ENCODE data around the gene COL20A1. TPM values are rescaled to one million over a fixed set of nuclear protein-coding genes. Genes with fewer than 3 reads are reported as not detected.

COL20A1 gene
- total RNA-seq, 1 experiment from 2014 or later: 3.1 TPM

DNA sequence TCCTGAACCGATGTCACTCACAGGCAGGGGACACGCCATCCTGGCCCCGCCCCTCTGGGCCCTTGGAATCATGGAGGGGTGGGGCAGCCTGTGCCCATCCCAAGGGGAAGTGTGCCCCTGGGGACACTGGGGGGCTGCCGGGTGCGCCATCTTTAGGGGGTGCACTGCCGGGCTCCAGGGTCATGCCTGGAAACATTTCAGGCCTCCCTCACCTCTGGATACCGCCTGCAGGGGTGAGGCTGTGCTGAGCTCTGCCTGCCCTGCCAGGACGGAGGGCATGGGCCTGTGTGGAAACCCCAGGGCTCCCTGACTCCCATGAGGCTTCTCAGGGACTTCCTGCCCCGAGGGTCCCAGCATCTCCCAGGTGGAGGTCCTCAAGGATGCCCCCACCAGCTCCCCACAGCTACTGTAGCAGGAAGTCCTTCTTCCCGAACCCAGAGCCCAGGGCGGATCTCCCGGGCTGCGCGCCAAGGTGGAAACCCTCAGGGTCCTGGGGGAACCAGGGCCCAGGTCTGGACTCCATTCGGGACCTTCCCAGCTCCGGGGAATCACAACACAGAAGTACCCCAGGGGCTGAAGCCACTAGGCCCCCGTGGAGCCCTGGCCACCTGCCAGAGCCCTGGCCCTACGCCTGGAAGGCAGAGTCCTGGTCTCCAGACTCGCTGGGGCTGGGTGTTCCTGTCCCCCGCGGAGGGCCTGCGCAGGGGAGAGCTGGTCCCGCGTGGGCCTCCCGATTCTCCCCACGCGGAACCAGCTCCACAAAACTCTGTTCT, 52.5 kb downstream of the COL20A1 start:
- Histone ChIP-seq H3K36me3 (ENCODE audit: insufficient read depth, low read length) (no peaks in the 10 kb centered on the region), H3K27ac (ENCODE audit: low read length) (no peak overlapping the region), H3K9me3 (ENCODE audit: low read length) (no peaks in the 10 kb centered on the region; the same call in 1 of the 2 replicates), H3K4me2 (ENCODE audit: low read depth, low read length, poor library complexity, severe bottlenecking) (no peak overlapping the region), H4K20me1 (ENCODE audit: insufficient read depth, low read depth, low read length) (no peaks in the 10 kb centered on the region), H3K4me3 (ENCODE audit: low read length) (no peak overlapping the region), H3K9ac (ENCODE audit: low read length) (no peak overlapping the region), H3K9me2 (replicated peaks; ENCODE audit: insufficient read depth, low read length) (no peaks in the 10 kb centered on the region), H2AFZ (ENCODE audit: low read length) (no peak overlapping the region), H3K27me3 (ENCODE audit: low read length) (no peaks in the 10 kb centered on the region), H3K4me1 (ENCODE audit: low read length) (no peaks in the 10 kb centered on the region), H3K79me2 (ENCODE audit: low read length) (no peaks in the 10 kb centered on the region)
- no peak for DNase-seq

- Histone ChIP-seq H4K20me1 (ENCODE audit: insufficient read depth, low read depth, low read length) (no peaks in the 10 kb centered on the region), H3K27me3 (ENCODE audit: low read length) (no peaks in the 10 kb centered on the region)
Observed at GRCh38 chr20:63346131-63347080, 53.4 kb downstream of the COL20A1 start.

GRCh38 chr20:63347081-63347741, 54.2 kb downstream of the COL20A1 start:
- no peaks in the 10 kb centered on the region for H4K20me1 ChIP-seq (ENCODE audit: insufficient read depth, low read depth, low read length)
- H3K9me2 ChIP-seq (replicated peaks; ENCODE audit: insufficient read depth, low read length): no peaks in the 10 kb centered on the region

More at GRCh38 chr20:63346131-63347080, 53.4 kb downstream of the COL20A1 start:
- no peaks in the 10 kb centered on the region for H3K36me3 ChIP-seq (ENCODE audit: insufficient read depth, low read length)
- no peak overlapping the region for H3K27ac ChIP-seq (ENCODE audit: low read length)
- H3K4me1 ChIP-seq (ENCODE audit: low read length): no peaks in the 10 kb centered on the region
- no peak overlapping the region for H3K4me2 ChIP-seq (ENCODE audit: low read depth, low read length, poor library complexity, severe bottlenecking)
- H3K9me3 ChIP-seq (ENCODE audit: low read length): no peaks in the 10 kb centered on the region; the same call in 1 of the 2 replicates
- no peak overlapping the region for H3K9ac ChIP-seq (ENCODE audit: low read length)
- no peaks in the 10 kb centered on the region for H3K79me2 ChIP-seq (ENCODE audit: low read length)
- DNase-seq: no peak
- H3K9me2 ChIP-seq (replicated peaks; ENCODE audit: insufficient read depth, low read length): no peaks in the 10 kb centered on the region
- no peak overlapping the region for H3K4me3 ChIP-seq (ENCODE audit: low read length)
- H2AFZ ChIP-seq (ENCODE audit: low read length): no peak overlapping the region

GRCh38 chr20:63347950-63348827, 55.2 kb downstream of the COL20A1 start:
- H3K9me2 ChIP-seq (replicated peaks; ENCODE audit: insufficient read depth, low read length): no peaks in the 10 kb centered on the region
- DNase-seq: no peak
- no peaks in the 10 kb centered on the region; the same call in 1 of the 2 replicates for H3K9me3 ChIP-seq (ENCODE audit: low read length)

More at GRCh38 chr20:63347081-63347741, 54.2 kb downstream of the COL20A1 start:
- H3K27me3 ChIP-seq (ENCODE audit: low read length): no peaks in the 10 kb centered on the region
- H3K9ac ChIP-seq (ENCODE audit: low read length): no peak overlapping the region
- no peak overlapping the region for H2AFZ ChIP-seq (ENCODE audit: low read length)
- no peaks in the 10 kb centered on the region for H3K79me2 ChIP-seq (ENCODE audit: low read length)
- no peaks in the 10 kb centered on the region for H3K36me3 ChIP-seq (ENCODE audit: insufficient read depth, low read length)
- DNase-seq: no peak
- H3K4me2 ChIP-seq (ENCODE audit: low read depth, low read length, poor library complexity, severe bottlenecking): no peak overlapping the region
- no peaks in the 10 kb centered on the region; the same call in 1 of the 2 replicates for H3K9me3 ChIP-seq (ENCODE audit: low read length)
- no peaks in the 10 kb centered on the region for H3K4me1 ChIP-seq (ENCODE audit: low read length)
- H3K27ac ChIP-seq (ENCODE audit: low read length): no peak overlapping the region
- H3K4me3 ChIP-seq (ENCODE audit: low read length): no peak overlapping the region

GRCh38 chr20:63348828-63349515, 56.0 kb downstream of the COL20A1 start:
- no peak overlapping the region for H3K4me2 ChIP-seq (ENCODE audit: low read depth, low read length, poor library complexity, severe bottlenecking)
- H3K9me2 ChIP-seq (replicated peaks; ENCODE audit: insufficient read depth, low read length): no peaks in the 10 kb centered on the region
- H3K79me2 ChIP-seq (ENCODE audit: low read length): no peaks in the 10 kb centered on the region

More at GRCh38 chr20:63347950-63348827, 55.2 kb downstream of the COL20A1 start:
- H3K4me2 ChIP-seq (ENCODE audit: low read depth, low read length, poor library complexity, severe bottlenecking): no peak overlapping the region
- H3K27ac ChIP-seq (ENCODE audit: low read length): no peak overlapping the region
- no peak overlapping the region for H2AFZ ChIP-seq (ENCODE audit: low read length)
- H3K27me3 ChIP-seq (ENCODE audit: low read length): no peaks in the 10 kb centered on the region
- no peak overlapping the region for H3K4me3 ChIP-seq (ENCODE audit: low read length)
- no peak overlapping the region for H3K9ac ChIP-seq (ENCODE audit: low read length)
- no peaks in the 10 kb centered on the region for H4K20me1 ChIP-seq (ENCODE audit: insufficient read depth, low read depth, low read length)
- no peaks in the 10 kb centered on the region for H3K4me1 ChIP-seq (ENCODE audit: low read length)
- no peaks in the 10 kb centered on the region for H3K36me3 ChIP-seq (ENCODE audit: insufficient read depth, low read length)
- no peaks in the 10 kb centered on the region for H3K79me2 ChIP-seq (ENCODE audit: low read length)

GRCh38 chr20:63349516-63349895, 56.5 kb downstream of the COL20A1 start:
- Histone ChIP-seq H2AFZ (ENCODE audit: low read length) (no peak overlapping the region), H3K79me2 (ENCODE audit: low read length) (no peaks in the 10 kb centered on the region), H4K20me1 (ENCODE audit: insufficient read depth, low read depth, low read length) (no peaks in the 10 kb centered on the region), H3K9me2 (replicated peaks; ENCODE audit: insufficient read depth, low read length) (no peaks in the 10 kb centered on the region), H3K4me2 (ENCODE audit: low read depth, low read length, poor library complexity, severe bottlenecking) (no peak overlapping the region), H3K4me3 (ENCODE audit: low read length) (no peak overlapping the region), H3K4me1 (ENCODE audit: low read length) (no peaks in the 10 kb centered on the region), H3K36me3 (ENCODE audit: insufficient read depth, low read length) (no peaks in the 10 kb centered on the region), H3K9ac (ENCODE audit: low read length) (no peak overlapping the region), H3K27ac (ENCODE audit: low read length) (no peak overlapping the region), H3K27me3 (ENCODE audit: low read length) (no peaks in the 10 kb centered on the region), H3K9me3 (ENCODE audit: low read length) (no peaks in the 10 kb centered on the region; the same call in 1 of the 2 replicates)
- no peak for DNase-seq

More at GRCh38 chr20:63348828-63349515, 56.0 kb downstream of the COL20A1 start:
- H3K4me3 ChIP-seq (ENCODE audit: low read length): no peak overlapping the region
- no peaks in the 10 kb centered on the region; the same call in 1 of the 2 replicates for H3K9me3 ChIP-seq (ENCODE audit: low read length)
- no peaks in the 10 kb centered on the region for H3K4me1 ChIP-seq (ENCODE audit: low read length)
- DNase-seq: no peak
- no peaks in the 10 kb centered on the region for H4K20me1 ChIP-seq (ENCODE audit: insufficient read depth, low read depth, low read length)
- no peak overlapping the region for H3K27ac ChIP-seq (ENCODE audit: low read length)
- H2AFZ ChIP-seq (ENCODE audit: low read length): no peak overlapping the region
- H3K9ac ChIP-seq (ENCODE audit: low read length): no peak overlapping the region
- no peaks in the 10 kb centered on the region for H3K36me3 ChIP-seq (ENCODE audit: insufficient read depth, low read length)
- no peaks in the 10 kb centered on the region for H3K27me3 ChIP-seq (ENCODE audit: low read length)

DNA sequence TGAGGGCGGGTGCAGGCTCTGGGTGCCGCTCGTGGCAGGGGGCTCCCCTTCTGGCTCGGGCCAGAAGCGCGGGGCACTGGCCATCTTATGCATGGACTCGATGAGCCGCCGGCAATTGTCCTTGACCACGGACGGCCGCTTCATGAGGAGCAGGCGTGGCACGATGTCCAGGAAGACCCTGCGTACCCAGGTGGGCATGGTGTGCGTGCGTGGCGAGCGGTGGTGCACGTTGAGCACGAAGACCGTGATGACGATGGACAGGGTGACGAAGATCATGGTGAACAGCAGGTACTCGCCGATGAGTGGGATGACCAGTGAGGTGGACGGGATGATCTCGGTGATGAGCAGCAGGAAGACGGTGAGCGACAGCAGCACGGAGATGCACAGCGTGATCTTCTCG, 57.2 kb downstream of the COL20A1 start:
- no peaks in the 10 kb centered on the region for H3K36me3 ChIP-seq (ENCODE audit: insufficient read depth, low read length)
- H3K79me2 ChIP-seq (ENCODE audit: low read length): no peaks in the 10 kb centered on the region
- no peak overlapping the region for H3K4me3 ChIP-seq (ENCODE audit: low read length)
- H3K4me1 ChIP-seq (ENCODE audit: low read length): no peaks in the 10 kb centered on the region
- no peaks in the 10 kb centered on the region for H3K9me2 ChIP-seq (replicated peaks; ENCODE audit: insufficient read depth, low read length)
- H3K27me3 ChIP-seq (ENCODE audit: low read length): no peaks in the 10 kb centered on the region
- no peak overlapping the region for H2AFZ ChIP-seq (ENCODE audit: low read length)
- H3K4me2 ChIP-seq (ENCODE audit: low read depth, low read length, poor library complexity, severe bottlenecking): no peak overlapping the region
- DNase-seq: no peak
- H3K9ac ChIP-seq (ENCODE audit: low read length): no peak overlapping the region
- no peaks in the 10 kb centered on the region for H4K20me1 ChIP-seq (ENCODE audit: insufficient read depth, low read depth, low read length)
- no peak overlapping the region for H3K27ac ChIP-seq (ENCODE audit: low read length)
- no peaks in the 10 kb centered on the region; the same call in 1 of the 2 replicates for H3K9me3 ChIP-seq (ENCODE audit: low read length)

Data from Karpas-422 (cell line).